Skeletal muscle tissue (tissue), 4 donors: ENCODE measurements around the gene CMSS1. TPM values are rescaled to one million over a fixed set of nuclear protein-coding genes. Genes with fewer than 3 reads are reported as not detected.

ENCODE experiments used
- H3K27ac ChIP-seq: one replicate; pipeline ENCODE4 v1.7.0; 2013; ENCODE audit warnings: mild to moderate bottlenecking, low read depth, low read length, inconsistent platforms
- H3K27me3 ChIP-seq, 3 donors: one replicate each; pipeline ENCODE4 v1.7.0; 2013; ENCODE audit warnings: low read length in 3 of 3; ENCODE audit not compliant: control insufficient read depth in 3 of 3, insufficient read depth in 3 of 3
- H3K36me3 ChIP-seq, 3 donors: one replicate each; pipeline ENCODE4 v1.7.0; 2013; ENCODE audit warnings: low read length in 3 of 3; ENCODE audit not compliant: control insufficient read depth in 3 of 3, insufficient read depth in 3 of 3
- H3K4me1 ChIP-seq, 3 donors: one replicate each; pipeline ENCODE4 v1.7.0; 2013; ENCODE audit warnings: low read length in 3 of 3, mild to moderate bottlenecking in 3 of 3; ENCODE audit not compliant: control insufficient read depth in 3 of 3, insufficient read depth in 3 of 3
- H3K4me3 ChIP-seq, 3 donors: one replicate each; pipeline ENCODE4 v1.7.0; 2013; ENCODE audit warnings: low read length in 3 of 3
- H3K9ac ChIP-seq, 3 donors: one replicate each; pipeline ENCODE4 v1.7.0; 2013; ENCODE audit warnings: low read length in 3 of 3, mild to moderate bottlenecking in 3 of 3, moderate library complexity in 2 of 3, low read depth in 1 of 3
- H3K9me3 ChIP-seq, 3 donors: one replicate each; pipeline ENCODE4 v1.7.0; 2013; ENCODE audit warnings: low read length in 3 of 3; ENCODE audit not compliant: control insufficient read depth in 3 of 3
- total RNA-seq: library from RNA; depleted of rRNA; stranded (reverse); fragments of >200 nt; gene quantifications from one replicate; pipeline ENCODE4 v1.2.3, GENCODE V29; 2014
- donor health status: Osteomylitis.

CMSS1 gene
- total RNA-seq, 1 donor from 2014 or later, result 8.4 TPM

DNA sequence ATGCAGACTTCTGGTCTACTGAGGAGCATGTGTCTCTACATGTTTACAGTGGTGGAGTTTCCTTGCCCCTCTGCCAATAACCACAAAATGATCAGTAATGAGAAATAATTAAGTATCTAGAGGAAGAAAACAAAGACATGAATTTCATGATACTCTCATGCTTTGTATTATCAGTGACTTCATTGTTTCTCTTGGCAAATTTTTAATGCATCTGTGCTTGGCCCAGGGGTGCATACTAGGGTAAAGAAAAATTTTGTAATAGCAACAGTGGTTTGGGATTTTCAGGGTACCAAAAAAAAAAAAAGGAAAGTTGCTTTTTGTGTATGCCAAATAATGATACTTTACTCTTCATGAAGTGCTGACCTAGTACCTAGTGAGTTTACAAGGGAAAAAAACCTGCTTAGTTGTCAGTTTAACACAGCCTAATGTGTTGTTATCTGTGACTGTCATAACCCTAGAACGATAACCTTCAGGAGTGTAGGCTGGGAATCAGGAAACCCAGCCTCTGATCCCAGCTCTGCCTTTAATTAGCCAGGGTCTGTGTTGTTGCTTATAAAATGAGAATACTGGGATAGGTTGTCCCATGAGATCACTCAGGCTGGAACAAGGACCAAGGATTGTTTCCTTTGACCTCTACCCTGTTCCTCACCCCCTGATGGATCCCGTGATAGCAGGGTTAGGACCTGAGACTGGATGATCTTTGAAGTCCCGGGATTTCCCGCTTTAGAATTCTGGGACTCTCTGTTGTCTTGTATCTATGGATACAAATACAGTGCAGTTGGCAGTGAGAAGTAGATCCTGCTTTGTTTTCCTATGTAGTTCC is 117.5 kb downstream of the CMSS1 start:
- peaks cover 0 to 2% (median 0%) of the 10 kb centered on the region in 3 donors for H3K36me3 ChIP-seq
- peaks cover 26 to 32% (median 27%) of the 10 kb centered on the region in 3 donors for H3K4me1 ChIP-seq

DNA sequence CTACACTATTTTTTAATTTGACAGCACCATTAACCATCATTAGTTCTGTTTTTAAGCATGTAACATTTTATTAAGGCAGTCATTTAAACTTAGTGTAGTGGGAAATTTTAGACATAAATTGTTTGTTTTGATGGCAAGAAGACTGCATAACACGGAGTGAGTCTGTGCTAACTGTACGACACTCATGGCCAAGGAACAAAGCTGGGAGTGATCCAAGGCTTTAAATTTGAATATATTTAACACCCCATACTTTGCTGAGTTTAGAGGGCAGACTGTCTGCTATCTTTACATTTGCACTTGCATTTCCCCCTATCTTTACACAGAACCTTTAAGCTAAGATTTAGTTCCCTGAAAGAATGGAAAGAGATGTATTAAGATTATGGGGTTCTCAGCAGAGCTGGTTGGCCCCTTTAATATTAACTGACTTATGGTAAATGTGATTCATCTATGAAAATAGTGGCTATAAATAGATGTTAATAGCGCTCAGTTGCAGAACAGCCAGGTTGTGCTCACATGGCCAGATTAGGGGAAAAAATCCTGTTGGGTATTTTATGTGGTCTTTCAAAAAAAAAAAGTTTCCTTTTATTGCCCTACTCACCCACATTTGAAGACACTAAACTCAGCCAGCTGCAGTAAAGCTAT is 120.7 kb downstream of the CMSS1 start:
- H3K27ac ChIP-seq, result peak overlapping the region; percentile 39
- H3K27me3 ChIP-seq, result no peaks in the 10 kb centered on the region
- no peak overlapping the region for H3K4me3 ChIP-seq
- H3K4me1 ChIP-seq, result peaks cover 25 to 29% (median 28%) of the 10 kb centered on the region in 3 donors
- H3K36me3 ChIP-seq, result no peaks in the 10 kb centered on the region
- no peak overlapping the region for H3K9ac ChIP-seq
- no peaks in the 10 kb centered on the region for H3K9me3 ChIP-seq

More for the DNA sequence above, 117.5 kb downstream of the CMSS1 start:
- Histone ChIP-seq H3K9ac (no peak overlapping the region), H3K9me3 (no peaks in the 10 kb centered on the region), H3K27me3 (no peaks in the 10 kb centered on the region), H3K27ac (peak overlapping the region; percentile 2), H3K4me3 (no peak overlapping the region)

DNA sequence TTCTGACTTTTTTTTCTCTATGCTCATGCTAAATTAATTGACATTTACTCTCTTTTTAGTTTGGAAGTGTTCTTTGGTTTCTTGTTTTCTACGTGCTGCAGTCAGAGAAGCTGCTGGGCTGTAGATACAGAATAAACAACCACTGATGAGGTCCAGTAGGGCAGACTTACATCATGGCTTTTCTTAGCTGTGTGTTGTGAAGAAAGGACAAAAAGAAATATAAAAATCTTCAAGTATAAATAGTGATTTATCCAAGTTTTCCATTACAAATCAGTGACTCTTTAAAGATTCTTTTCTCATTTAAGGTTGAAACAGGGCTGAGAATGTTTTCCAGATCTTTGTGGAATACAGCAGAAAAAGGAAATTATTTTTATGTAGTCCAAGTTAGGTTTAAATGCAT is 122.2 kb downstream of the CMSS1 start:
- H3K4me3 ChIP-seq, result no peak overlapping the region
- peak overlapping the region in 1 of 3 donors; percentile 9 for H3K9ac ChIP-seq
- H3K27ac ChIP-seq, result peak overlapping the region; percentile 39
- no peaks in the 10 kb centered on the region for H3K36me3 ChIP-seq
- no peaks in the 10 kb centered on the region for H3K27me3 ChIP-seq
- peaks cover 30 to 42% (median 37%) of the 10 kb centered on the region in 3 donors for H3K4me1 ChIP-seq
- no peaks in the 10 kb centered on the region for H3K9me3 ChIP-seq

DNA sequence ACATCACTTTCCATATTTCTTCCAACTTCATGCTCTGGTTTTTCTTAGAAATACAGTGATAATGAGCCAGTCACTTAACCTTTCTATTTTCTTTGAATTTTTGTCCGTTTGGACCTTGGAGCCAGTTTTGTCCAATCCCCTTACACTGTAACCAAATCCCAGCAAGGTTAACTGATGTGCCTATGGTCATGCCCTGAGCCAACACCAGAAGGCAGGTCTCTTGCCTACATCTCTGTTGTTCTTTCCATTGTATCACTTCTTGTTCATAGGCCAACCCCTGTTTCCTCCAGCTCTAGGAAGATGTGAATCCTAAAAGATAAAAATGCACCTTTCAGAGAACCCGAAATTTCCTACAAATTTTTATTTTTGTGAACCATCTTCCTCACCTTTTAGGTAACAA is 122.7 kb downstream of the CMSS1 start:
- Histone ChIP-seq H3K36me3 (no peaks in the 10 kb centered on the region), H3K27ac (peak overlapping the region; percentile 39), H3K27me3 (no peaks in the 10 kb centered on the region), H3K9ac (peak overlapping the region in 1 of 3 donors; percentile 9), H3K4me3 (no peak overlapping the region), H3K9me3 (no peaks in the 10 kb centered on the region), H3K4me1 (peaks cover 30 to 42% (median 42%) of the 10 kb centered on the region in 3 donors)

DNA sequence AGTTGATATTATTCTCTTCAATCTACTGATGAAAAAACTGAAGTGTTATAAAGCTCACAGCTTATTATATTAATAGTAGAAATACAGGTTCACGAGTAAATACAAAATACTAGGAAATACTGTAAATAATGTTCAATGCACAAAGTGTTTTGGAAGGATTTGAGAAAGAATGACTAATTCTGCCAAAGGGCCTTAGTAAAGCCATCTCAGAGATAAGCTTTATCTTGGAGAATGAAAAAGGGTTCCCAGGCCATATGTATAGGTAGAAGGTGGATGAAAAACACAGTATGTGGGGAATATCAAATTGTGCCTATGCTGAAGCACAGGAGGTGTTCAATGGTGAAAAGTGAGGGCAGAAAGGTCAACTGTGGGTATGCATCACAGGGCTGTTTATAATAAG is 123.5 kb downstream of the CMSS1 start:
- Histone ChIP-seq H3K9me3 (no peaks in the 10 kb centered on the region), H3K4me1 (peaks cover 38 to 51% (median 44%) of the 10 kb centered on the region in 3 donors), H3K27ac (no peak overlapping the region), H3K27me3 (no peaks in the 10 kb centered on the region), H3K4me3 (no peak overlapping the region), H3K9ac (no peak overlapping the region), H3K36me3 (no peaks in the 10 kb centered on the region)

DNA sequence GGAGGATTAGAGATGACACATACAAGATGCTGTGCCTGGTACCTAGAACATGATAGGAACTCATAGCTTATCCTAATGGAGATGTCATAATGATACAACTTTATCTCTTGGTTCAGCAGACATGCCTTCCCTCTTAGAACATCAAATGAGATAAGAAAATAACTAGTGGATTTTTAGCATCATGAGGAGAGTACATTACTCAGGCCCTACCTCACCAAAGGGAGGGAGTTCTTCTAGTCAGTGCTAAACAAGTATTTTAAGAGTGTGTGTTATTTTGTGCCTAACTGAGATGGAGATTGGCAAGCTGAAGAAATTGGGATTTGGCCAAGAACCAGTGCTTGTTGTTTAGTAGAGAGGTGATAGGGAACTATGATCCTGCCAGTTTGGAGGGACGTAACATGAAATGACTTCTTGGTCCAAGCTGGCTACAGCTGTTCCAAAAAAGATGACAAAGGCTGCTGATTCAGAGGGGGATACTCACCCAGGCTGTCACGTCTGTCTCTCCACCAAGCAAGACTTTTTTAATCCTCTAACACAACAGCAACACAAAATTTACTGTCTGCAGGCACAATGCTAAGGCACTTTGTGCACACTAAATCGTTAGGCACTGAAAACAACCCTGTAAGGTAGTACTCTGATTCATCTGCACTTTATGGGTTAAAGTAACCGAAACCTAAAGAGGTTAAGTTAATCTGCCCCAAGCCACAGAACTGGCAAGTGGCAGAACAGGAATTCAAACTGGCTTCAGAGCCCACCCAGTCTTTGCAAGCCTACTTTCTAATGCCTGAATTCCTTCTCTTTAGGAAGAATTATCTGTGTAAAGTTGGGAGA is 126.5 kb downstream of the CMSS1 start:
- peaks cover 35 to 45% (median 40%) of the 10 kb centered on the region in 3 donors for H3K4me1 ChIP-seq
- H3K36me3 ChIP-seq, result no peaks in the 10 kb centered on the region
- no peaks in the 10 kb centered on the region for H3K27me3 ChIP-seq
- no peaks in the 10 kb centered on the region for H3K9me3 ChIP-seq
- H3K27ac ChIP-seq, result no peak overlapping the region
- H3K4me3 ChIP-seq, result no peak overlapping the region
- no peak overlapping the region for H3K9ac ChIP-seq

DNA sequence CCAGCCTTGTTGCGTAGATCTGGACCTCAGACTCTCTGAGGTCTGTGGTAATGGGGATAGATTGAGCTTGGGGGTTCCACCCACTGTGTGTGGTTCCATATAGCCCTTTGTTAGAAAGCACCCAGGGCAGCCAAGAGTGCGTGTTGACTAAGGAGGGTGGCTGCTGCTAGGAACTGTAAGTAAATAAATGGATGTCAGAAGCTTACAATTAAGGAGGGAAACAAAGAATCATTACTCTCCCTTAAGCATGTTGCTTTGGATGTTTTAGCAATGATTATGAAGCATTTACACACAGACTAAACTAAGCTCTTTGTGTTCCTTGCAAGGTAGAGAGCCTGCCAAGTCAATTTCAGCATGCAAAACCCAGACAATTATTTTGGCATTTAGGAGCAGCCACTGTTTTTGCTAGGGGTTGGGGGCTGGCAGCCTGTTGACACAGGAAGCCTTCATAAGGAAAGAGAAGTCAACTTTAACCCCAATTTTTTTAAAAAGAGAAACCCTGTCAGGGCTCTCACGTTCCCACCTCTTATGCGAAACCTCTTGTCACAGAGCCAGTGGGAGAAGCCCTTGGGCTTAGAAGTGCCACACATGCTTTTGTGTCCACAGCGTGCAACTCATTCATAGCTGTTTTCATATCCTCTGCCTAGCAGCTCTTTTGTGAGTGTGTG is 127.8 kb downstream of the CMSS1 start:
- Histone ChIP-seq H3K4me3 (no peak overlapping the region), H3K9me3 (no peaks in the 10 kb centered on the region), H3K4me1 (peaks cover 31 to 38% (median 35%) of the 10 kb centered on the region in 3 donors), H3K27ac (no peak overlapping the region), H3K9ac (no peak overlapping the region), H3K27me3 (no peaks in the 10 kb centered on the region), H3K36me3 (no peaks in the 10 kb centered on the region)

DNA sequence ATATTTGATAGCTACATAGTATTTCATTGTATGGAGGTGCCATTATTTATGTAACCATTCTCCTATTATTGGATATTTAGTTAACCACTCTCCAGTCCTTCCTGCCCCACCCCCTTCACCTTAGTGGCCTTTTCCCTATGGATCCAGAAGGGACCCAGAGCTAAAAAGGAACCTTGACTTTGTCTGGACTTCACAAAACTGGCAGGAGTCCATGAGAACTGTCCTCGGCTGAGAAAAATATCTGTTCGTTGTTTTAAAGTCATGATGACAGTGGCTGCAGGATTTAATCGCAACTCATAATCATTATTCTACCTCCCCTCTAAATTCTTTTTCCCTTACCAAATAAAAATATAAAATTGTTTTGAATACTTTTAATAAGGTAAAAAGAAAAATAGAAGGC is 129.7 kb downstream of the CMSS1 start:
- Histone ChIP-seq H3K4me1 (peaks cover 32 to 38% (median 38%) of the 10 kb centered on the region in 3 donors), H3K9me3 (no peaks in the 10 kb centered on the region), H3K27me3 (no peaks in the 10 kb centered on the region), H3K36me3 (no peaks in the 10 kb centered on the region), H3K9ac (no peak overlapping the region), H3K4me3 (no peak overlapping the region), H3K27ac (no peak overlapping the region)

DNA sequence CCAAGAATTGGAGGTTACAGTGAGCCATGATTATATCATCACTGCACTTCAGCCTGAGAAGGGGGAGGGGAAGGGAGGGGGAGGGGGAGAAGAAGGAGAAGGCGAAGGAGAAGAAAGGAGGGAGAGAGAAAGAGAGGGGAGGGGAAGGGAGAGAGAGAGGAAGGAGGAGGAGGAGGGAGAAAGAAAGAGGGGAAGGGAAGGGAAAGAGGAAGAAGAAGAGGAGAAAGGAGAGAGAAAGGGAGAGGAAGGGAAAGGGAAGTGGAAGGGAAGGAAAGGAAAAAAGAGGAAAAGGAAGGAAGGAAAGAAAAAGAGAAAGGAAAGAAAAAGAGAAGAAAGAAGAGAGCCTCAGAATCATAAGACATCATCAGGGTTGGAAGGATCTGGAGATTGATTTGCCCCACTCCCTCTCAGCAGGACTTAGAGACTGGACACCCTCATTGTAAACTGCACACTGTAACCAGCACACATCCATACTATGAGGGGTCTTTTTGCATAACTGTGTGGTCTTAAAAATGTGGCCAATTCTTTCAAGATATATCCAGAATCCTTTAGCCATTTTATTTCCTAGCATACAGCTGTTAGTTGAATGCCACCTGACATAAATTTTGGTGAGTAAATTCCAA is 130.9 kb downstream of the CMSS1 start:
- H3K9ac ChIP-seq, result no peak overlapping the region
- peaks cover 36 to 41% (median 38%) of the 10 kb centered on the region in 3 donors for H3K4me1 ChIP-seq
- H3K4me3 ChIP-seq, result no peak overlapping the region
- no peaks in the 10 kb centered on the region for H3K9me3 ChIP-seq
- H3K36me3 ChIP-seq, result no peaks in the 10 kb centered on the region
- no peak overlapping the region for H3K27ac ChIP-seq
- H3K27me3 ChIP-seq, result no peaks in the 10 kb centered on the region
